WTC11 (cell line): Measurements from ENCODE around the gene GPR3.

Experiments
- EMX1 ChIP-seq: fragments of 250-450 bp; sonication (Bioruptor Pico); IDR thresholded peaks from 2 replicates; pipeline ENCODE4 v1.8.0; 2021; ENCODE audit warnings: mild to moderate bottlenecking
- ETV6 ChIP-seq: sonication (generic); formaldehyde crosslinking; IDR thresholded peaks from 2 replicates; pipeline ENCODE4 v1.8.1; 2022; ENCODE audit warnings: mild to moderate bottlenecking, missing genetic modification reagents
- NFYB ChIP-seq: sonication (generic); formaldehyde crosslinking; conservative IDR thresholded peaks from 2 replicates; pipeline ENCODE4 v1.8.0; 2022; ENCODE audit warnings: low read depth, missing genetic modification reagents
- NR2C2 ChIP-seq: sonication (generic); formaldehyde crosslinking; IDR thresholded peaks from 2 replicates; pipeline ENCODE4 v1.8.0; 2022; ENCODE audit warnings: mild to moderate bottlenecking, missing genetic modification reagents
- TF ChIP-seq, protein P1 (sequence below): fragments of 200-600 bp; IDR thresholded peaks from 2 replicates; pipeline ENCODE4 v1.8.0; 2022; ENCODE audit warnings: antibody characterized with exemption
- TF ChIP-seq, protein P2 (sequence below): sonication (generic); formaldehyde crosslinking; IDR thresholded peaks from 2 replicates; pipeline ENCODE4 v1.8.1; 2023; ENCODE audit warnings: mild to moderate bottlenecking, missing genetic modification reagents
- TF ChIP-seq, protein P3 (sequence below): sonication (generic); formaldehyde crosslinking; IDR thresholded peaks from 2 replicates; pipeline ENCODE4 v1.8.0; 2022; ENCODE audit warnings: mild to moderate bottlenecking, missing genetic modification reagents
- TF ChIP-seq, protein P4 (sequence below): sonication (generic); formaldehyde crosslinking; IDR thresholded peaks from 2 replicates; pipeline ENCODE4 v1.8.1; 2023; ENCODE audit warnings: mild to moderate bottlenecking, missing genetic modification reagents, moderate library complexity
- TF ChIP-seq, protein P5 (sequence below): sonication (generic); formaldehyde crosslinking; IDR thresholded peaks from 2 replicates; pipeline ENCODE4 v1.8.1; 2023; ENCODE audit warnings: mild to moderate bottlenecking, missing genetic modification reagents, borderline replicate concordance

DNA sequence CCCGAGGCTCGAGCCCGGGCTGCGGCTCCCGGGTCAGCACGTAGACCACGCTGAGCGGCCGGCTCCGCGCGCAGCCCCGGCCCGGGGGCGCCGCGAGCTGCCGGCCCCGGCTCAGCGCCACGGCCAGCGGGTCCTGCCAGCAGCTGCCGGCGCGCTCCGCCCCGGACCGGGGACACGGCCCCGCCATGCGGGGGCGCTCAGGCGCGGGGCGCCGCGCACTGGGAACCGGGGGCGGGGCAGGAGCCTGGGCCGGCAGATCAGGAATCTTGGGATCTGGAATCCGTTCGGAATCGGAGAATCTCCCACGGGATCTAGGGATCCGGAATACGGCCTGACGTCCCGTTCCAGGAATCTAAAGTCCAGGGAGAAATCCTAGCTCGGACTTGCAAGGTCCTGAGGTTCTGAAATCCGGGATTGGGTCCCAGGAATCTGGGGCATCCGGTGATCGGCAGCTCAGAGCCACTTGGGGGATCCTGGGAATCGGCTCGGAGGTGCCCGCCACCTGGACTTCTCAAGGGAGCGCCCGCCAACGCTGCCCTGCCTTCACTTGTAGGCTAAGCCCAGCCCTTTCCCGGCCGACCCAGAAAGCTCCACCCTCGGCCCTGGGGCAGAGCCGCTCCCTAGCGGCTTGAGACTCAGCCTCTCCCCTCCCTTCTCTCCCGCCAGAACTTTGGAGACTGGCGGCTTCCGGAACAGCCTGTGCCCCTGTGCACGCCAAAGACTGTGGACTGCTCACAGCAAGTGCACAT, 25.8 kb upstream of the GPR3 start, which contains the start of gene MAP3K6:
- TF ChIP-seq, protein P1, sequence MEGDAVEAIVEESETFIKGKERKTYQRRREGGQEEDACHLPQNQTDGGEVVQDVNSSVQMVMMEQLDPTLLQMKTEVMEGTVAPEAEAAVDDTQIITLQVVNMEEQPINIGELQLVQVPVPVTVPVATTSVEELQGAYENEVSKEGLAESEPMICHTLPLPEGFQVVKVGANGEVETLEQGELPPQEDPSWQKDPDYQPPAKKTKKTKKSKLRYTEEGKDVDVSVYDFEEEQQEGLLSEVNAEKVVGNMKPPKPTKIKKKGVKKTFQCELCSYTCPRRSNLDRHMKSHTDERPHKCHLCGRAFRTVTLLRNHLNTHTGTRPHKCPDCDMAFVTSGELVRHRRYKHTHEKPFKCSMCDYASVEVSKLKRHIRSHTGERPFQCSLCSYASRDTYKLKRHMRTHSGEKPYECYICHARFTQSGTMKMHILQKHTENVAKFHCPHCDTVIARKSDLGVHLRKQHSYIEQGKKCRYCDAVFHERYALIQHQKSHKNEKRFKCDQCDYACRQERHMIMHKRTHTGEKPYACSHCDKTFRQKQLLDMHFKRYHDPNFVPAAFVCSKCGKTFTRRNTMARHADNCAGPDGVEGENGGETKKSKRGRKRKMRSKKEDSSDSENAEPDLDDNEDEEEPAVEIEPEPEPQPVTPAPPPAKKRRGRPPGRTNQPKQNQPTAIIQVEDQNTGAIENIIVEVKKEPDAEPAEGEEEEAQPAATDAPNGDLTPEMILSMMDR: no peak
- no peak for TF ChIP-seq NR2C2
- TF ChIP-seq, protein P2, sequence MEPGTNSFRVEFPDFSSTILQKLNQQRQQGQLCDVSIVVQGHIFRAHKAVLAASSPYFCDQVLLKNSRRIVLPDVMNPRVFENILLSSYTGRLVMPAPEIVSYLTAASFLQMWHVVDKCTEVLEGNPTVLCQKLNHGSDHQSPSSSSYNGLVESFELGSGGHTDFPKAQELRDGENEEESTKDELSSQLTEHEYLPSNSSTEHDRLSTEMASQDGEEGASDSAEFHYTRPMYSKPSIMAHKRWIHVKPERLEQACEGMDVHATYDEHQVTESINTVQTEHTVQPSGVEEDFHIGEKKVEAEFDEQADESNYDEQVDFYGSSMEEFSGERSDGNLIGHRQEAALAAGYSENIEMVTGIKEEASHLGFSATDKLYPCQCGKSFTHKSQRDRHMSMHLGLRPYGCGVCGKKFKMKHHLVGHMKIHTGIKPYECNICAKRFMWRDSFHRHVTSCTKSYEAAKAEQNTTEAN (CRISPR knock-in tag): 0 out of 2 replicates have a peak, but pooled peaks have one; percentile 9
- no peak for TF ChIP-seq NFYB
- no peak for TF ChIP-seq EMX1 (CRISPR knock-in tag)
- TF ChIP-seq, protein P3, sequence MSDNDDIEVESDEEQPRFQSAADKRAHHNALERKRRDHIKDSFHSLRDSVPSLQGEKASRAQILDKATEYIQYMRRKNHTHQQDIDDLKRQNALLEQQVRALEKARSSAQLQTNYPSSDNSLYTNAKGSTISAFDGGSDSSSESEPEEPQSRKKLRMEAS (CRISPR knock-in tag): peak; percentile 43; the same call in 1 of the 2 replicates
- TF ChIP-seq ETV6: 0 out of 2 replicates have a peak, but pooled peaks have one; percentile 9
- TF ChIP-seq, protein P4, sequence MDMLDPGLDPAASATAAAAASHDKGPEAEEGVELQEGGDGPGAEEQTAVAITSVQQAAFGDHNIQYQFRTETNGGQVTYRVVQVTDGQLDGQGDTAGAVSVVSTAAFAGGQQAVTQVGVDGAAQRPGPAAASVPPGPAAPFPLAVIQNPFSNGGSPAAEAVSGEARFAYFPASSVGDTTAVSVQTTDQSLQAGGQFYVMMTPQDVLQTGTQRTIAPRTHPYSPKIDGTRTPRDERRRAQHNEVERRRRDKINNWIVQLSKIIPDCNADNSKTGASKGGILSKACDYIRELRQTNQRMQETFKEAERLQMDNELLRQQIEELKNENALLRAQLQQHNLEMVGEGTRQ: no peak
- TF ChIP-seq, protein P5, sequence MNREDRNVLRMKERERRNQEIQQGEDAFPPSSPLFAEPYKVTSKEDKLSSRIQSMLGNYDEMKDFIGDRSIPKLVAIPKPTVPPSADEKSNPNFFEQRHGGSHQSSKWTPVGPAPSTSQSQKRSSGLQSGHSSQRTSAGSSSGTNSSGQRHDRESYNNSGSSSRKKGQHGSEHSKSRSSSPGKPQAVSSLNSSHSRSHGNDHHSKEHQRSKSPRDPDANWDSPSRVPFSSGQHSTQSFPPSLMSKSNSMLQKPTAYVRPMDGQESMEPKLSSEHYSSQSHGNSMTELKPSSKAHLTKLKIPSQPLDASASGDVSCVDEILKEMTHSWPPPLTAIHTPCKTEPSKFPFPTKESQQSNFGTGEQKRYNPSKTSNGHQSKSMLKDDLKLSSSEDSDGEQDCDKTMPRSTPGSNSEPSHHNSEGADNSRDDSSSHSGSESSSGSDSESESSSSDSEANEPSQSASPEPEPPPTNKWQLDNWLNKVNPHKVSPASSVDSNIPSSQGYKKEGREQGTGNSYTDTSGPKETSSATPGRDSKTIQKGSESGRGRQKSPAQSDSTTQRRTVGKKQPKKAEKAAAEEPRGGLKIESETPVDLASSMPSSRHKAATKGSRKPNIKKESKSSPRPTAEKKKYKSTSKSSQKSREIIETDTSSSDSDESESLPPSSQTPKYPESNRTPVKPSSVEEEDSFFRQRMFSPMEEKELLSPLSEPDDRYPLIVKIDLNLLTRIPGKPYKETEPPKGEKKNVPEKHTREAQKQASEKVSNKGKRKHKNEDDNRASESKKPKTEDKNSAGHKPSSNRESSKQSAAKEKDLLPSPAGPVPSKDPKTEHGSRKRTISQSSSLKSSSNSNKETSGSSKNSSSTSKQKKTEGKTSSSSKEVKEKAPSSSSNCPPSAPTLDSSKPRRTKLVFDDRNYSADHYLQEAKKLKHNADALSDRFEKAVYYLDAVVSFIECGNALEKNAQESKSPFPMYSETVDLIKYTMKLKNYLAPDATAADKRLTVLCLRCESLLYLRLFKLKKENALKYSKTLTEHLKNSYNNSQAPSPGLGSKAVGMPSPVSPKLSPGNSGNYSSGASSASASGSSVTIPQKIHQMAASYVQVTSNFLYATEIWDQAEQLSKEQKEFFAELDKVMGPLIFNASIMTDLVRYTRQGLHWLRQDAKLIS (CRISPR knock-in tag): no peak
